COLO668 (cell line): ENCODE results near the gene CAPN5.
"Not testable (repeated sequence)": the region's sequence is repeated elsewhere in the genome, so short reads cannot be mapped to it uniquely, and the experiment has no call there.

ENCODE experiments used
- DNase-seq: peaks from one replicate; lab custom pipeline; 2025; ENCODE audit not compliant: unreplicated experiment; lab: John Stamatoyannopoulos, UW

The CAPN5 gene

DNA sequence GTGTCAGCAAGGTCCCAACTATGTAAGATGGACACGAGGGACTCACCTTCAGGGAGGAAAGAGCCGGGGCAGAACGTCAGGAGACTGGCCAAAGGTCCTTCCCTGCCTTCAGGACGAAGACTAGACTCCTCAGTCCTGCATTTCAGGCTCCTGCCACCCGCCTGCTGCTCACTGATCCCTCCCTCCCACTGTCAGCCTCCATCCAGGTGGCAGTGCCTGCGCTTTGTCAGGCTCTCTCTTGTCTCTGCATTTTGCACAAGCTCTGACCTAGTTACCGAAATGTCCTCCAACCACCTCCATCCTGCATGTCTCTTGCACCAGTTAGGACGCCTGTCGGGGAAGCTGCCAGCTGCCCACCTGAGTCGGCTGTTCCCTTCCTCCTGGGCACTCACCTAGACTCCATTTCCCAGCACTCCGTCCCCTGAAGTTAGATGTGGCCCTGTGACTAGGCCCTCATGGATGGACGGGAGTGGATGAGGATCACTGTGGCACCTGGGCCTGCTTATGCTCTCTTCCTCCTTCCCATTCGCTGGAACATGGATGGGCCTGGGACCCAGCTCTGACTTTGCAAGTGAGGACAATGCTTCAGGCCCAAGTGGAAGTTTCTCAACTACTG lies 24.6 kb upstream of the CAPN5 start:
- no peak for DNase-seq

DNA sequence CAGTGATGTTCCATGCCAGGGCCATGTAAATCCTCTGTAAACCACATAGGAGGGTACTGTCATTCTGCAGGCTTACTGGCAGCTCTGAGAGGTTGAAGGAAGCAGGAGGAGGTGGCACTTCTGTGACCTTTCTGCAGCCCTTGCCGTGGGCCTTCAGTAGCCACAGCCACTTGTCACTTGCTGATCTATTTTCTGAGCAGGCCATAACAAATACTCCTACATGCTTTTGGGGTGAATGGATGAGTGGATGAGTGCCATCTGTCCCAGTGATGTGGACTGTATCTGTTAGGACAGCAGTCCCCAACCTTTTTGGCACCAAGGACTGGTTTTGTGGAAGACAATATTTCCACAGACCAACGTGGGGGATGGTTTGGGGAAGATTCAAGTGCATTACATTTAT lies 22.4 kb upstream of the CAPN5 start:
- DNase-seq = no peak

DNA sequence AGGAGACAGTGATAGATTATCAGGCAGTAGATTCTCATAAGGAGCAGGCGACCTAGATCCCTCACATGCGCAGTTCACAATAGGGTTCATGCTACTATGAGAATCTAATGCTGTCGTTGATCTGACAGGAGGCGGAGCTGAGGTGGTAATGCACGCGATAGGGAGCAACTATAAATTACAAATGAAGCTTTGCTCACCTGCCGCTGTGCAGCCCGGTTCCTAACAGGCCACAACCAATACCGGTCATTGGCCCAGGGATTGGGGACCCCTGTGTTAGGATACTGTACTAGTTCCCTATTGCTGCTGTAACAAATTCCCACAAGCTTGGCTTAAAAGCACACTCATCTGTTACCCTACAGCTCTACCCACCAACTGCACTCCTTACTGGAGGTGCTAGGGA lies 21.9 kb upstream of the CAPN5 start:
- no peak for DNase-seq

DNA sequence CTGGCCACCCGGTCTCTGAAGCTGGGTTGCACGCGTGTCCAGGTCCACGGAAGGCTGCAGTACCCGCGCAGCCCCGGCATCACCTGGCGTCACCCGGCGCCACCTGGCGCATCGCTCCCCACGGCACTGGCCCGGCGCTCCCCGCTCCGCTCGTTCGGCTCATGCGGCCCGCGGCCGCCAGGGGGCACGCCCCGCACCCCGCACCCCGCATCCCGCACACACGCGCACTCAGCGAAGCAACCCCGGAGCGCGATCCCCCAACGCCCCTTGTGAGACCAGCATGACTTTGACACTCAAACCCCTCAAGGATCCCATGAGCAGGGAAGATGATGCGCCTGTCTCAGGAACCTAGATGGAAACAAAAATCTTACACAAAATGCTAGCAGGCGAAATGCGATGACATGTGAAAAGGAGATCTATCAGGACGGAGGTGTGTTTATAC lies 20.7 kb upstream of the CAPN5 start:
- DNase-seq = peak; percentile 75

DNA sequence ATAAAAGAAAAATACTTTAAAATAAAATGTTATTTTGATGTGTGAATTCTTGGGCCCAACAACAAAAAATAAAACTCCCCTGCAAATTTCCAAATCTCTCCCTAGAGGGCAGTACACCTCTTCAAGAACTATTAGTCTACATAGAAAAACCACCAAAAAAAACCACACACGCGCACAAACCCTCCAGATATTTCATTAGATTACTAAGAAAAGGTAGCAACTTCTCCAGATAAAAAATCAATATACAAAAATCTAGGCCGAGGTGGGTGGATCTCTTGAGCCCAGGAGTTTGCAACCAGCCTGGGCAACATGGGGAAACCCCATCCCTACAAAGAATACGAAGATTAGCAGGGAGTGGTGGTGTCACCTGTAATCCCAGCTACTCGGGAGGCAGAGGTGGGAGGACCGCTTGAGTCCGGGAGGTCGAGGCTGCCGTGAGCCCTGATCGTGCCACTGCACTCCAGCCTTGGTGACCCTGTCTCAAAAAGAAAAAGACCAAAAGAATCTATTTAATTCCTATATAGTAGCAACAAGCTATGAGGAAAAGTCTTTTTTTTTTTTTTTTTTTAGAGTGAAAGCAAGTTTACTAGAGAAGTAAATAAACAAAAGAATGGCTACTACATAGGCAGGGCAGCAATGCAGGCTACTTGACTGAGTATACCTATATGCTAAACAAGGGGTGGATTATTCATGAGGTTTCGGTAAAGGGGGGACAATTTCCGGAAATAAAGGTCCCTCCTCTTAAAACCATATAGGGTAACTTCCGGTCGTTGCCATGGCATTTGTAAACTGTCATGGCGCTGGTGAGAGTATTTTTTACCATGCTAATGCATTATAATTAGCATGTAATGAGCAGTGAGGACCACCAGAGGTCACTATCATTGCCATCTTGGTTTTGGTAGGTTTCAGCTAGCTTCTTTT lies 19.5 kb upstream of the CAPN5 start:
- DNase-seq = peak; percentile 62

DNA sequence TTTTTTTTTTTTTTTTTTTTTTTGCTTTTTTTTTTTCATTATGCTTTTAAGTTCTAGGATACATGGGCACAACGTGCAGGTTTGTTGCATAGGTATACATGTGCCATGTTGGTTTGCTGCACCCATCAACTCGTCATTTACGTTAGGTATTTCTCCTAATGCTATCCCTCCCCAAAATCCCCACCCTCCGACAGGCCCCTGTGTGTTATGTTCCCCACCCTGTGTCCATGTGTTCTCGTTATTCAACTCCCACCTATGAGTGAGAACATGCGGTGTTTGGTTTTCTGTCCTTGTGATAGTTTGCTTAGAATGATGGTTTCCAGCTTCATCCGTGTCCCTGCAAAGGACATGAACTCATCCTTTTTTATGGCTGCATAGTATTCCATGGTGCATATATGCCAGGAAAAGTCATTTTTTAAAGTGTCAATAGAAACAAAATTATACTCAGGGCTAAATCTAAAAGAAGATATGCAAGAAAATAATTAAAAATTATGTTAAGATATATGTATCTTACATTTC lies 18.8 kb upstream of the CAPN5 start:
- DNase-seq = not testable (repeated sequence)

DNA sequence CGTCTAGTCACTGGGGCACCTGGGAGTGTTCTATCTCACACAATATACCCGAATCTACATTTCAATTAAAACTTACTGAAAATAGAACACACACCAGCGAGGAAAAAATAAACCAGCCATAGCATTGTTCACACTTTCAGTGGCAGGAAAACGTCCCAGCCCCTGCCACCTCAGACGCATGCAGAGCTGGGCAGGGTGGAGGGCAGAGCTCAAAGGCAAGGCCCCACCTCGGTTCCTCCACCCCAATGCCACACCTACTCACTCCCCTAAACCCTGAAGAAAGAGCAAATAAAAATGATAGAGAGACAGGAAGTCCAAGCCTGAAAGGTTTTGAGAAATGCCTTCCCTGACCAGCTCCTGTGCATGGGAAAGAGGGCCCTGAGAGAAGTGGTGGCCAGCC lies 17.7 kb upstream of the CAPN5 start:
- DNase-seq = no peak

DNA sequence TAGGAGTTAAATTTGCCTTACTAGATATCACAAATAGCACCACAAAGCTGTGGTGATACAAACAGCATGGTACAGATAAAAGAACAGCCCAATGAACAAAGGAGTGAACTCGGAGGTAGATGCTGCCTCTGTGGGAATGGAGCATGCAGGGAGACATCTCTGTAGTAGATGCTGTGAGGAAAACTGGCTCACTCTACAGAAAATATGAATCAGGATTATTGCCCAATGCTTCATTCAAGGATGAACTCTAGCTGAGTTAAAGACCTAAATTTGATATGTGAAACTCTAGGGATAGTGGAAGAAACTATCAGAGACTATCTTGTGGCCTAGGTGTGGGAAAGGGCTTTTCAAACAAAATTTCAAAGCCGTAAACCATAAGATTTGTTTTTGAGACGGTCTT lies 15.3 kb upstream of the CAPN5 start:
- no peak for DNase-seq

DNA sequence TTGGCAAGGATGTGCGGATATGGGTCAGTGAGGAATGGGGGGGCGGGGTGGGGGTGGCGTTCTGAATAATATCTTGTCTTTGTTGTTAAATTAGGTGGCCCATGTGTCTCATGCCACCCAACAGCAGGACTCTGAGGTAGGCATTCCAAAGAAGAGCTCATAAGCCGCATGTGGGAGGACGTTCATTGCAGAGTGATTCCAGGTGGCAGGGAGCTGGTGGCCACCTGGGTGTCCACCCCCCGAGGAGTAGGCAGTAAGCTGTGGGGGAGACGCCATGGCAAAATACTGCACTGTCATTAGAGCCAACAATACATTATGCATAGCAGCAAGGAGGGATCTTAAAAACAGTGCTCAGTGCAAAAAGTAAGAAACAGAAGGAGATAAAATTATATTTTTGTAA lies 14.3 kb upstream of the CAPN5 start:
- no peak for DNase-seq

DNA sequence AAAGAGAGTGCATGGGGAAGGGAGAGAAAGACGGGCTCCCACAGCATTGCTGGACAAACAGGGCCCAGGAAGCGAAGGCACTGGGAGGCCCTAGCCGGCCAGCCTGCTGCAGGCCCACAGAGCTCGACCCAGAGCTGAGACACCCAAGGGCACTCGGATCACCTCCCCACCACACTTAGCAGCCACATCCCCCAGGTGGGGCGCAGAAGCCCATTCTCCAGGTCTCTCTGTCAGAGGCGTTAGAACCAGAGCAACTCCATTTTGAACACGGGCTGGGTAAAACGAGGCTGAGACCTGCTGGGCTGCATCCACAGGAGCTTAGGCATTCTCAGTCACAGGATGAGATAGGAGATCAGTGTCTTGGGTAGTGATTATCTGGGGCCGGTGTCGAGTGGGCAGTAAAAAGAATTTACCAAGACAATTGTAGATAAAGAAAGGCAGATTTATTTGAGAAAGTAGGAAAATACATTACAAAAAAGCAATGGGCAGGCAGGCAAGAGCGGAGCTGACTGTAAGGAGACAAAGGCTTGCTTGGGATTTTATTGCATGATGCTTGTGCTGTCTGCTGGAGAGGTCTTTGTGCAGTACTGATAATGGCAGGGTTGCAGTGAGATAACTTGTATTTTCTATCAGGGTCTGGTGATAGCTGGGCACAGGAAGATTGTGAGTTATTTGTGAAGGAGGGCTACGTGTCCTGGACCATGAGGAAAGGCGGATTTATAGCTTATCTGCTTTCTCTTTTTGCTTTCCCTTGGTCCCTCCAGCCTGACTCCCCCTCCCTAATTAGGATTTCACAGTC lies 13.4 kb upstream of the CAPN5 start:
- DNase-seq = no peak

DNA sequence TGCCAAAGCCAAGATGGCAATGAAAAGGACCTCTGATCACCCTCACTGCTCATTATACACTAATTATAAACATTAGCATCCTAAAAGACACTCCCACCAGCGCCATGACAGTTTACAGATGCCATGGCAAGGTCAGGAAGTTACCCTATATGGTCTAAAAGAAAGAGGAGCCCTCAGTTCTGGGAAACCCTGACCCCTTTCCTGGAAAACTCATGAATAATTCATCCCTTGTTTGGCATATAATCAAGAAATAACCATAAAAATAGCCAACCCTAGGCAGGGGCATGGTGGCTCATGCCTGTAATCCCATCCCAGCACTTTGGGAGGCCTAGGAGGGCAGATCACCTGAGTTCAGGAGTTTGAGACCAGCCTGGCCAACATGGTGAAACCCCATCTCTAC lies 12.7 kb upstream of the CAPN5 start:
- no peak for DNase-seq

DNA sequence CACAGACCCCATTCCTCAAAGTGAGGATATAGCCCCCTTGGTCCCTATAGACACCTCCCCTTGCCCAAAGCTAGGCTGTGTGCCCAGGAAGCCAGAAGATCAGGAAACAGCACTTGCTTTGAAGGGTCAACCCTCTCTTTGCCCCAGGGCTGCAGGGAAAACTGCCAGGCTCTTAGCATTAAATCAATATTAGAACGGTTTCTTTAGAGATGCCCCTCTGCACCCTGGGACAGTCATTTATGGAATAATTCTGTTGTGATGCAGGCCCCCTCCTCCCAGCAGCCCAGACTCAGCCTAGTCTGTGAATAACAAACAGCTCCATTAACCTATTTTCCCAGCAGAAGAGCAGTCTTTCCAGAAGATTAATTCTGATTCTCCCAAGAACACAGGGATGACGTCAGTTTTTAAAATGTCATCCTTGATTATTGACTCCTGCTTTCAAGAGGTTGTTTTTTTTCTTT lies 11.6 kb upstream of the CAPN5 start:
- no peak for DNase-seq

DNA sequence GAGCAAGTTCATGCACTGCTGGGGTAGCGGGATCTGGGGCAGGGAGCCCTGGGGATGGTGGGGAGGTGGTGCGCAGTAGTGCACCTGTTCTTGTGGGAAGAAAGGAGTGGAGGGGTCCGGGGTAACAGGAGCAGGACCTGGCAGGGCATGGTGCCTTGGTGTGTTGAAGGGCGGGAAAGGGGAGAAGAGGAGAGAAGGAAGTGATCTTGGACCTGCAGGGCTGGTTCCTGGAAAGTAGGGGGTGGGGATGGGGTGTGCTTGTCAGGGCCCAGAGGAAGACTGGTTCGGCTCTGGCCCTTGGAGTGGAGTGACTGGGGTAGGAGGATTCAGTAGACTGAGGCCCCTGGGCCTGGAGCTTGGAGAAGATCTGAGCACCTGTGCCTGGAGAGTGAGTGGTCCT lies 10.9 kb upstream of the CAPN5 start:
- no peak for DNase-seq

DNA sequence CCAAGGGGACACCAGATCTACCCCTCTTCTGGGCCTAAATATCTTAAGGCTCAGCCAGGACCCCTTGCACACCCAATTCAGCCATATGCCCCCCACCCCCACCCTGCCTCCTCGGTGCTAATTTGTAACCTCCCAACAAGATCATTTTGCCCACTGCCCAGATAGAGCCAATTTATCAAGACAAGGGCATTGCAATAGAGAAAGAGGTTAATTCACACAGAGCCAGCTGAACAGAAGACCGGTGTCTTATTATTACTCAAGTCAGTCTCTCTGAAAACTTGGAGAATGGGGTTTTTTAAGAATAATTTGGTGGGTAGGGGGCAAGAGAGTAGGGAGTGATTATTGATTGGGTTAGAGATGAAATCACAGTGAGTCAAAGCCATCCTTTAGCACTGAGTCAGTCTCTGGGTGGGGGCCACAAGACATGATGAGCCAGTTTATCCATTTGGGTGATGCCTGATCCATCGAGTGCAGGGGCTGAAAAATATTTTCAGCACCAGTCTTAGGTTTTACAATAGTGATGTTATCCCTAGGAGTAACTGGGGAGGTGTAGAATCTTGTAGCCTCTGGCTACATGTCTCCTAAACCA lies 9.9 kb upstream of the CAPN5 start:
- DNase-seq = no peak

DNA sequence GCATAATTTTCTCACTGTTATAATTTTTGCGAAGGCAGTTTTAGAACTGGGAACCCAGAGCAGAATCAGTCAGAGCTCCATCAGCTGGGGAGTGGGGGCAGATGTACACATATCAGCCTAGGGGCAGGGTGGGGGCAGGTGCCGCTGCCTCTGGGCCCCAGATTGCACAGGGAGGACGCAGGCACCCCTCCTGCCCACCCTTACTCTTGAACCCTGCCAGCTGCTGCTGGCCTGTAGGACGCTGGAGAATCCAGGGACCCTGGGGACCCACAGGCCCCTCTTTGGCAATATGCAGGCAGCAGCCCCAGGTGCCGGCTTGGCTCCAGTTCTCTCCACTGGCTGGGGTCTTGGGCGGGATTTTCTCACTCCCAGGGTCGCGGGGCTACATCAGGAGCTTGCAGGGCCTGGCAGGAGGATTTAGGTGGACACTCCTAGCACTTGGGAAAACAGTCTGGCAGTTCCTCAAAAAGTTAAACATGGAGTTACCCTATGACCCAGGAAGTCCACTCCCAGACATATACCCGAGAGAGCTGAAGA lies 8.8 kb upstream of the CAPN5 start:
- DNase-seq = no peak

DNA sequence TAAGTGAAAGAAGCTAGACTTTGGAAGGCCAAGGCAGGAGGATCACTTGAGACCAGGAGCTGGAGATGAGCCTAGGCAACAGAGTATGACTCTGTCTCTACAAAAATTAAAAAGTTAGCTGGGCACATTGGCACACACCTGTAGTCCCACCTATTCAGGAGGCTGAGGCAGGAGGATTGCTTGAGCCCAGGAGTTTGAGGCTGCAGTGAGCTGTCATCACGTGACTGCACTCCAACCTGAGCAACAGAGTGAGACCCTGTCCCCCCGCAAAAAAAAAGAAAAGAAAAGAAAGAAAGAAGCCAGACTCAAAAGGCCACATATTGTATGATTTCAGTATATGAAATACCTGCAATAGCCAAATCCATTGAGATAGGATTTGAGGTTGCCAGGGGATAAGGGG lies 7.9 kb upstream of the CAPN5 start:
- DNase-seq = no peak

DNA sequence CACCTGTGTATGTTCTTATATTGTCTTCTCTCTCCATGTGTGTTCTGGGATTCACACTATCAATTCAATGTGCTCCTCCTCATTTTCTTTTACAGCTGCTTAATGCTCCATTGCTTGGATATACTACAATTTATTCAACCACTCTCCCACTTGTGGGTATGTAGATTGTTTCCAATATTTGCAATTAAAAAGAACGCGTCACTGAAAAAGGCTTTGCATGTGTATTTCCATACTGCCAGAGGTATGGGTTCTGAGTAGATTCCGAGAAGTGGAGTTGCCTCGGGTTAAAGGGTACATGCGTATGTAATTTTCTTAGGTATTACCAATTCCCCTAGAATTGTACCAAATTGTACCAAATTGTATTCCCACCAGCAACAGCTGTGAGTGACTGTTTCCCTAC lies 7.0 kb upstream of the CAPN5 start:
- no peak for DNase-seq

DNA sequence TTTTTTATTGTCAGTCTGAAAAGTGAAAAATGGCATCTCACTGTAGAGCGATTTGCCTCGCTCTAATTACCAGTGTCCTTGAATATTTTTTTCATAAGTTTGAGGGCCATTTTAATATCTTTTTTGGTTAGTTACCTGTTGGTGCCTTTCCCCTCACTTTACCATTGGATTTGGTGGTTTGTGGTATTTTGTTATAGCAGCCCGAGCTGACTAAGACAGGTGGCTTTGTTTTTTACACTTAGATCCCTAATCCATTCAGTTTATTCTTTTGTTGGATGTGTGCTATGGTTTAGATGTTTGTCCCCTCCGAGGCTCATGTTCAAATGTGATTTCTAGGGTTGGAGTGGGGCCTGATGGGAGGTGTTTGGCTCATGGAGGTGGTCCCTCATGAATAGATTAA lies 6.5 kb upstream of the CAPN5 start:
- no peak for DNase-seq

DNA sequence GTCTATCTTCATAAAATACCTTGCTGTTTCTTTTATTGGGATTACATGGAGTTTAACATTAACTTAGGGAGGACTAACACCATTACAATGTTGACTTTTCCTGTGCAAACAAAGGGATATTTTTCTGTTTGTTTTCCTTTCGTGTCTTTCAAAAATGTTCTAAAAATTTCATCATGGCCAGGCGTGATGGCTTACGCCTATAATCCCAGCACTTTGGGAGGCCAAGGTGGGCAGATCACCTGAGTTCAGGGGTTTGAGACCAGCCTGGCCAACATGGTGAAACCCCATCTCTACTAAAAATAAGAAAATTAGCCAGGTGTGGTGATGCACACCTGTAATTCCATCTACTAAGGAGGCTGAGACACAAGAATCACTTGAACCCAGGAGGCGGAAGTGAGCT lies 5.5 kb upstream of the CAPN5 start:
- DNase-seq = not testable (repeated sequence)

DNA sequence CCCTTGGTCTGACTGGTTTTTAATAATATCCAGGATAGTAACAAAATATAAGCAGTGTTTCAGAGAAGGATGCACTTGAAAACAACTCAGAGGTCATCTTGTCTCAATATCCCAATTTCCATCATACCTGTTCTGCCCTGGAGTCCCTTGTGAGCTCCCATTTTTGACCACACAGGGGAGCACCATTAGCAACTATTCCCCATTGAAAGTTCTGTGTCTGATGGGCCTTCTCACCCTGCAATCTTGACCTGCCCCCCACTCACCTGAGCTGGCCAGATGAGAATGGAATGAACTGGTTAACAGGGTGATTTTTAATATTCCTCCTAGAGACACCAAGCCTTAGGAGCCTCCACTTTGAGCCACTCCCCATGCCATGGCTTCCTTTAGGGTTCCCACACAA lies 3.8 kb upstream of the CAPN5 start:
- DNase-seq = no peak

DNA sequence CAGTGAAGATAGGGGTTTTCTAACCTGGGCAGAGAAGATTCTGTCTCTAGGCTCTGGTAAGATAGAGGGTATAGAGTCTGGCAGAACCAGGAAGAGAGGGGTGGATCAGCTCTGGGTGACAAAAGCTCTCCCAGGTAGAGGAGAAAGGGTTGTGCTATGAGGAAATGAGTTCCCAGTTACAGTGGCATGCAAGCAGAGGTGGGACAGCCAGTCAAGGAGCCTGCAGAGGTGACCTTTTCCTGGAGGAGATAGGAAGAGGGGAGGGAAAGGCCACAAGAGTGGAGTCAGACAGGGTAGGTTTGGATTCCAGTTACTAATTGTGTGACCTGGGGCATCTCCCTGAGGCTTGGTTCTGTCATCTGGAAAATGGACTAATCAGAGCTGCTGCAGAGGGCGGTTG lies 3.4 kb upstream of the CAPN5 start:
- no peak for DNase-seq
